ENCODE measurements around the gene LENEP. TPM values are rescaled to one million over a fixed set of nuclear protein-coding genes. Genes with fewer than 3 reads are reported as not detected.
A peak's percentile ranks its signal among the peaks of the same experiment; 100 is the strongest.

Gene LENEP
- total RNA-seq, 1 experiment from 2014 or later: 0.42 TPM

GRCh38 chr1:154972213-154972516 is 21.2 kb upstream of the LENEP start:
- Histone ChIP-seq H3K9me2 (ENCODE audit: insufficient read depth) (no peaks in the 10 kb centered on the region), H3K4me2 (ENCODE audit: low read length) (peak overlapping the region; percentile 90), H3K9me3 (ENCODE audit: control insufficient read depth in 1 of 2, insufficient read depth in 1 of 2, low read depth in 1 of 2, low read length in 2 of 2) (no peaks in the 10 kb centered on the region), H4K20me1 (ENCODE audit: insufficient read depth) (no peaks in the 10 kb centered on the region), H3K4me1 (ENCODE audit: control insufficient read depth in 1 of 2, insufficient read depth in 2 of 2, low read length in 2 of 2) (peaks cover 40 to 62% of the 10 kb centered on the region in 2 experiments), H3K9ac (ENCODE audit: low read length) (peak overlapping the region; percentile 86), H3K4me3 (replicated peaks in 1 of 2; ENCODE audit: low read depth in 1 of 2, low read length in 2 of 2) (peak overlapping the region; percentile 61 to 70), H3K27me3 (ENCODE audit: insufficient read depth, low read length) (no peaks in the 10 kb centered on the region), H3K36me3 (ENCODE audit: control insufficient read depth in 1 of 2, insufficient read depth in 2 of 2, low read length in 2 of 2) (peaks cover 7 to 21% of the 10 kb centered on the region in 2 experiments; a peak in 2 of 4 replicates), H3K79me2 (ENCODE audit: insufficient read depth, low read length) (peaks cover 88% of the 10 kb centered on the region), H2AFZ (ENCODE audit: low read depth, low read length, poor library complexity, severe bottlenecking) (no peak overlapping the region), H3K27ac (ENCODE audit: low read depth, low read length) (peak overlapping the region; percentile 86)
- no TSS peak for BruUV-seq (replicated peaks)
- no peak for ATAC-seq
- intact Hi-C loops (cut with micrococcal nuclease): loop anchor here (5.0 kb wide), 2 partner anchors 90 to 165 kb away; partner anchors contain the start of genes EFNA4 and SLC50A1
- ChIA-PET CTCF (interaction anchor here (0.7 to 2.6 kb wide), 3 partner anchors 27 to 113 kb away, joined by 5 to 14 read pairs (median 7); no protein-coding TSS in a partner anchor), POLR2A (interaction anchor here (0.6 to 5.4 kb wide), 13 partner anchors 8 to 87 kb away, joined by 3 to 46 read pairs (median 4); partner anchors contain the start of genes FLAD1, PBXIP1, PYGO2 and ZBTB7B), RAD21 (ENCODE audit: low non-redundant PET in 1 of 2, low total read pairs in 2 of 2, uncharacterized antibody in 2 of 2, unreplicated experiment in 2 of 2) (no interaction called here)
- TF ChIP-seq, protein P1, sequence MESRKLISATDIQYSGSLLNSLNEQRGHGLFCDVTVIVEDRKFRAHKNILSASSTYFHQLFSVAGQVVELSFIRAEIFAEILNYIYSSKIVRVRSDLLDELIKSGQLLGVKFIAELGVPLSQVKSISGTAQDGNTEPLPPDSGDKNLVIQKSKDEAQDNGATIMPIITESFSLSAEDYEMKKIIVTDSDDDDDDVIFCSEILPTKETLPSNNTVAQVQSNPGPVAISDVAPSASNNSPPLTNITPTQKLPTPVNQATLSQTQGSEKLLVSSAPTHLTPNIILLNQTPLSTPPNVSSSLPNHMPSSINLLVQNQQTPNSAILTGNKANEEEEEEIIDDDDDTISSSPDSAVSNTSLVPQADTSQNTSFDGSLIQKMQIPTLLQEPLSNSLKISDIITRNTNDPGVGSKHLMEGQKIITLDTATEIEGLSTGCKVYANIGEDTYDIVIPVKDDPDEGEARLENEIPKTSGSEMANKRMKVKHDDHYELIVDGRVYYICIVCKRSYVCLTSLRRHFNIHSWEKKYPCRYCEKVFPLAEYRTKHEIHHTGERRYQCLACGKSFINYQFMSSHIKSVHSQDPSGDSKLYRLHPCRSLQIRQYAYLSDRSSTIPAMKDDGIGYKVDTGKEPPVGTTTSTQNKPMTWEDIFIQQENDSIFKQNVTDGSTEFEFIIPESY (IDR thresholded peaks at IDR 0.05; ENCODE audit: extremely low read depth, insufficient replicate concordance, low read length): no peak
- no peak for TF ChIP-seq FOSL1 (IDR thresholded peaks at IDR 0.05; ENCODE audit: low read depth)
- no peak for TF ChIP-seq POLR2AphosphoS5 (IDR thresholded peaks at IDR 0.05; ENCODE audit: low read depth, low read length)
- no peak for TF ChIP-seq ELF1 (IDR thresholded peaks at IDR 0.05; ENCODE audit: borderline replicate concordance, low read depth)
- no peak for TF ChIP-seq CTCF (IDR thresholded peaks at IDR 0.05 in 2 of 3, conservative IDR thresholded peaks at IDR 0.05 in 1 of 3; ENCODE audit: borderline replicate concordance in 1 of 3, insufficient read depth in 1 of 3, low read depth in 2 of 3, low read length in 2 of 3)
- no peak for TF ChIP-seq TCF7L2 (IDR thresholded peaks at IDR 0.05; ENCODE audit: borderline replicate concordance, extremely low read depth, insufficient read depth, insufficient read length)
- TF ChIP-seq CBX3 (IDR thresholded peaks at IDR 0.05; ENCODE audit: low read depth): no peak
- no peak for TF ChIP-seq SP1 (IDR thresholded peaks at IDR 0.05; ENCODE audit: low read depth)
- TF ChIP-seq SRF (IDR thresholded peaks at IDR 0.05; ENCODE audit: low read depth): no peak
- TF ChIP-seq, protein P2, sequence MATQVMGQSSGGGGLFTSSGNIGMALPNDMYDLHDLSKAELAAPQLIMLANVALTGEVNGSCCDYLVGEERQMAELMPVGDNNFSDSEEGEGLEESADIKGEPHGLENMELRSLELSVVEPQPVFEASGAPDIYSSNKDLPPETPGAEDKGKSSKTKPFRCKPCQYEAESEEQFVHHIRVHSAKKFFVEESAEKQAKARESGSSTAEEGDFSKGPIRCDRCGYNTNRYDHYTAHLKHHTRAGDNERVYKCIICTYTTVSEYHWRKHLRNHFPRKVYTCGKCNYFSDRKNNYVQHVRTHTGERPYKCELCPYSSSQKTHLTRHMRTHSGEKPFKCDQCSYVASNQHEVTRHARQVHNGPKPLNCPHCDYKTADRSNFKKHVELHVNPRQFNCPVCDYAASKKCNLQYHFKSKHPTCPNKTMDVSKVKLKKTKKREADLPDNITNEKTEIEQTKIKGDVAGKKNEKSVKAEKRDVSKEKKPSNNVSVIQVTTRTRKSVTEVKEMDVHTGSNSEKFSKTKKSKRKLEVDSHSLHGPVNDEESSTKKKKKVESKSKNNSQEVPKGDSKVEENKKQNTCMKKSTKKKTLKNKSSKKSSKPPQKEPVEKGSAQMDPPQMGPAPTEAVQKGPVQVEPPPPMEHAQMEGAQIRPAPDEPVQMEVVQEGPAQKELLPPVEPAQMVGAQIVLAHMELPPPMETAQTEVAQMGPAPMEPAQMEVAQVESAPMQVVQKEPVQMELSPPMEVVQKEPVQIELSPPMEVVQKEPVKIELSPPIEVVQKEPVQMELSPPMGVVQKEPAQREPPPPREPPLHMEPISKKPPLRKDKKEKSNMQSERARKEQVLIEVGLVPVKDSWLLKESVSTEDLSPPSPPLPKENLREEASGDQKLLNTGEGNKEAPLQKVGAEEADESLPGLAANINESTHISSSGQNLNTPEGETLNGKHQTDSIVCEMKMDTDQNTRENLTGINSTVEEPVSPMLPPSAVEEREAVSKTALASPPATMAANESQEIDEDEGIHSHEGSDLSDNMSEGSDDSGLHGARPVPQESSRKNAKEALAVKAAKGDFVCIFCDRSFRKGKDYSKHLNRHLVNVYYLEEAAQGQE (IDR thresholded peaks at IDR 0.05; ENCODE audit: low read depth): no peak
- no peak for TF ChIP-seq ZNF274 (IDR thresholded peaks at IDR 0.05; ENCODE audit: low read depth, low read length)
- no peak for TF ChIP-seq EZH2 (IDR thresholded peaks at IDR 0.05)
- no peak for TF ChIP-seq CEBPB (IDR thresholded peaks at IDR 0.05; ENCODE audit: low read depth)
- DNase-seq (ENCODE audit: low read depth, low spot score): no peak

Data from HCT116 (cell line).